HepG2 (cell line): ENCODE results near the gene SYNM.

Experiments used
- NBN ChIP-seq: fragments of 450-650 bp; conservative IDR thresholded peaks from 2 replicates; pipeline ENCODE4 v1.6.1; 2017
- TF ChIP-seq, protein P1 (sequence below): sonication (generic); formaldehyde crosslinking; conservative IDR thresholded peaks from 2 replicates; pipeline ENCODE4 v1.4.0; 2020; ENCODE audit warnings: missing genetic modification reagents

DNA sequence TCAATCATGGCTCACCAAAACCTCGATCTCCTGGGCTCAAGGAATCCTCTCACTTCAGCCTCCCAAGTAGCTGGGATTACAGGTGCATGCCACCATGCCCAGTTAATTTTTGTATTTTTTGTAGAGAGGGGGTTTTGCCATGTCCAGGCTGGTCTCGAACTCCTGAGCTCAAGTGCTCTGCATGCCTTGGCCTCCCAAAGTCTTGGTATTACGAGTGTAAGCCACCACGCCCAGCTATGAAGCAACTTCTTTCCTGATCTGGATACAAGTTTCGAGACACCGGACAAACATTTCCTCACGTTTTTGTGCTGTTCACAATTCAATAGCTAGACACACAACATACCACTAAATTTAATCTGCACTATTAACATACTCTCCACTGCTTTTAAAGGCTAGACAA lies 3.4 kb upstream of the SYNM start:
- TF ChIP-seq NBN = no peak
- TF ChIP-seq, protein P1, sequence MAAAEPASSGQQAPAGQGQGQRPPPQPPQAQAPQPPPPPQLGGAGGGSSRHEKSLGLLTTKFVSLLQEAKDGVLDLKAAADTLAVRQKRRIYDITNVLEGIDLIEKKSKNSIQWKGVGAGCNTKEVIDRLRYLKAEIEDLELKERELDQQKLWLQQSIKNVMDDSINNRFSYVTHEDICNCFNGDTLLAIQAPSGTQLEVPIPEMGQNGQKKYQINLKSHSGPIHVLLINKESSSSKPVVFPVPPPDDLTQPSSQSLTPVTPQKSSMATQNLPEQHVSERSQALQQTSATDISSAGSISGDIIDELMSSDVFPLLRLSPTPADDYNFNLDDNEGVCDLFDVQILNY (CRISPR knock-in tag) = no peak
